ENCODE results near the gene UBE2S. TPM values are rescaled to one million over a fixed set of nuclear protein-coding genes. Genes with fewer than 3 reads are reported as not detected.

The UBE2S gene
- total RNA-seq, 1 donor from 2014 or later = 22.3 TPM

DNA sequence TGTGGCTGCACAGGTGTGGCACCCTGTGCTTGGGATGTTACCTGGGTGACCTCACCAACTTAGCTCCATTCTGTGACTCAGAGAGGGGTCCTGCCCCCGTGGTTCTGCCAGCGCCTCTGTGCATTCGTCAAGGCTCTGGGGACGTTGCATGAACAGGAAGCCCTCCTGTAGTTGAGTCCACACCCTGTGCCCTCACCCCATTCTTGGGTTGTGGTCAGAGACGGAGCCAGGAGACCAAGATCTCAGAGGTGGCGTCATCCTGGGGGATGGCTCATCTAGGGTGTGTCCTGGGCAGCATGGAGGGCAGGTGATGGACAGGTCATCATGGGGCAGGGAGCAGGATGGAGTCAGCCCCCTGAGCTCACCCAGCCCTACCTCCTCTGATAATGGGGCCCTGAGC is 55.5 kb downstream of the UBE2S start:
- TF ChIP-seq POLR2A (IDR thresholded peaks at IDR 0.05) (no peak), POLR2AphosphoS5 (IDR thresholded peaks at IDR 0.05; ENCODE audit: insufficient read depth in 1 of 2, low read depth in 1 of 2) (no peak)
- TF ChIP-seq, protein P1, sequence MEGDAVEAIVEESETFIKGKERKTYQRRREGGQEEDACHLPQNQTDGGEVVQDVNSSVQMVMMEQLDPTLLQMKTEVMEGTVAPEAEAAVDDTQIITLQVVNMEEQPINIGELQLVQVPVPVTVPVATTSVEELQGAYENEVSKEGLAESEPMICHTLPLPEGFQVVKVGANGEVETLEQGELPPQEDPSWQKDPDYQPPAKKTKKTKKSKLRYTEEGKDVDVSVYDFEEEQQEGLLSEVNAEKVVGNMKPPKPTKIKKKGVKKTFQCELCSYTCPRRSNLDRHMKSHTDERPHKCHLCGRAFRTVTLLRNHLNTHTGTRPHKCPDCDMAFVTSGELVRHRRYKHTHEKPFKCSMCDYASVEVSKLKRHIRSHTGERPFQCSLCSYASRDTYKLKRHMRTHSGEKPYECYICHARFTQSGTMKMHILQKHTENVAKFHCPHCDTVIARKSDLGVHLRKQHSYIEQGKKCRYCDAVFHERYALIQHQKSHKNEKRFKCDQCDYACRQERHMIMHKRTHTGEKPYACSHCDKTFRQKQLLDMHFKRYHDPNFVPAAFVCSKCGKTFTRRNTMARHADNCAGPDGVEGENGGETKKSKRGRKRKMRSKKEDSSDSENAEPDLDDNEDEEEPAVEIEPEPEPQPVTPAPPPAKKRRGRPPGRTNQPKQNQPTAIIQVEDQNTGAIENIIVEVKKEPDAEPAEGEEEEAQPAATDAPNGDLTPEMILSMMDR (IDR thresholded peaks at IDR 0.05) = no peak
- Histone ChIP-seq H3K4me3 (no peak overlapping the region), H3K4me1 (peaks cover 23% of the 10 kb centered on the region), H3K27ac (no peak overlapping the region), H3K36me3 (peaks cover 0 to 3% of the 10 kb centered on the region in 2 donors), H3K9me3 (no peaks in the 10 kb centered on the region), H3K27me3 (peaks cover 14% of the 10 kb centered on the region)
- no peak for DNase-seq (ENCODE audit: extremely low spot score in 2 of 2)
- intact Hi-C loops (cut with DNase I) = no loop called here

DNA sequence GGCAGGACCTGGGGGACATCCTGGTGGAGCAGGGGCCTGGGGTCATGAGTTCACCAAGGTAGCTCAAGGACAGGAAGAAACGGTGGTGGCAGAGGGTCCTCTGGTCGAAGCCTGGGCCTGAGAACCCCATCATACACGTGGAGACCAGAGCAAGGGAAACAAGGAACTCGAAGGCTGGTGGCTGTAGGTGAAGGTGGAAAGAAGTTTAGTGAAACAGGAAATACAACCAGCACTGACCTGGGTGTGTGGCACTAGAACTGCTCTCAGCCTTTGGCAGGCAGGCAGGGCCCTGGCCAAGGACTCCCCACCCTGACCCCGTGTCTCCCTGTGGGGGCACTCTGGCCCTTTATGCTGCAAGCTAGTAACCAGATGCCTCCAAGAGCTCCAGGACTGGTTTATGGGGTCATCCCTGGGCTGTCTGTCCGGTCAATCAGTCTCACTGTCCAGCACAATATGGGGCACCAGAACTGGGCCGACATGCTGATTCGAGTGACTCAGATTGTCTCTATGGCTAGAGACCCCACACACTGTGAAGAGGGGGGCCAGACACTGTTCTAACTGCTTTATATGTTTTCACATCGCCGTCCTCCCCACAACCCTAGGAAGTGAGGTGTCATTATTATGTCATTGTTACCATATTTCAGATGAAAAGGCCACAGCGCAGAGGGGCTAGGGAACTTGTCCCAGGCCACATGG is 56.8 kb downstream of the UBE2S start:
- H3K4me1 ChIP-seq = peaks cover 25% of the 10 kb centered on the region
- H3K9me3 ChIP-seq = no peaks in the 10 kb centered on the region
- DNase-seq (ENCODE audit: extremely low spot score in 2 of 2) = no peak
- H3K36me3 ChIP-seq = peaks cover 0 to 6% of the 10 kb centered on the region in 2 donors
- intact Hi-C loops (cut with DNase I) = no loop called here
- H3K27me3 ChIP-seq = peaks cover 14% of the 10 kb centered on the region
- no peak overlapping the region for H3K4me3 ChIP-seq
- no peak overlapping the region for H3K27ac ChIP-seq
- TF ChIP-seq POLR2AphosphoS5 (IDR thresholded peaks at IDR 0.05; ENCODE audit: insufficient read depth in 1 of 2, low read depth in 1 of 2) = no peak
- TF ChIP-seq POLR2A (IDR thresholded peaks at IDR 0.05) = no peak
- TF ChIP-seq, protein P1 (IDR thresholded peaks at IDR 0.05) = no peak

Other genes with a start within 250 kb of the UBE2S start
- gene DNAAF3, start 241.2 kb downstream of the UBE2S start, total RNA-seq = 5.6 TPM
- gene SYT5, start 227.5 kb downstream of the UBE2S start, total RNA-seq = not detected
- 4.4 TPM for gene PTPRH, start 198.3 kb downstream of the UBE2S start, total RNA-seq
- gene TMEM86B, start 179.0 kb downstream of the UBE2S start, total RNA-seq = 2.9 TPM
- gene PPP6R1, start 148.8 kb downstream of the UBE2S start, total RNA-seq = 30.4 TPM
- 29.5 TPM for gene HSPBP1, start 127.7 kb downstream of the UBE2S start, total RNA-seq
- gene BRSK1, start 123.8 kb downstream of the UBE2S start, total RNA-seq = 10.1 TPM
- gene TMEM150B, start 82.4 kb downstream of the UBE2S start, total RNA-seq = not detected
- gene KMT5C, start 67.9 kb downstream of the UBE2S start, total RNA-seq = 19.2 TPM
- 5.2 TPM for gene COX6B2, start 53.1 kb downstream of the UBE2S start, total RNA-seq
- not detected for gene GARIN5B, start 44.5 kb downstream of the UBE2S start, total RNA-seq
- gene IL11, start 37.3 kb downstream of the UBE2S start, total RNA-seq = not detected
- gene TMEM190, start 31.0 kb downstream of the UBE2S start, total RNA-seq = not detected
- gene TMEM238, start 23.5 kb downstream of the UBE2S start, total RNA-seq = 5.9 TPM
- gene RPL28, start 21.9 kb downstream of the UBE2S start, total RNA-seq = 1,166 TPM
- 0.25 TPM for gene SHISA7, start 35.5 kb upstream of the UBE2S start, total RNA-seq
- 61.4 TPM for gene ISOC2, start 53.9 kb upstream of the UBE2S start, total RNA-seq
- not detected for gene C19orf85, start 57.0 kb upstream of the UBE2S start, total RNA-seq
- gene ZNF628, start 68.8 kb upstream of the UBE2S start, total RNA-seq = 2.7 TPM
- gene NAT14, start 77.4 kb upstream of the UBE2S start, total RNA-seq = 14.2 TPM
- gene SSC5D, start 80.6 kb upstream of the UBE2S start, total RNA-seq = 13.5 TPM
- gene SBK2, start 129.3 kb upstream of the UBE2S start, total RNA-seq = not detected
- gene SBK3, start 137.8 kb upstream of the UBE2S start, total RNA-seq = not detected
- gene ZNF579, start 173.1 kb upstream of the UBE2S start, total RNA-seq = 3.2 TPM
- 5.4 TPM for gene FIZ1, start 191.7 kb upstream of the UBE2S start, total RNA-seq
- gene ZNF524, start 192.5 kb upstream of the UBE2S start, total RNA-seq = 15.5 TPM
- gene ZNF865, start 197.9 kb upstream of the UBE2S start, total RNA-seq = 8.8 TPM
- 5.2 TPM for gene ZNF784, start 216.8 kb upstream of the UBE2S start, total RNA-seq
- 30.9 TPM for gene ZNF580, start 233.2 kb upstream of the UBE2S start, total RNA-seq
- 15.5 TPM for gene ZNF581, start 235.9 kb upstream of the UBE2S start, total RNA-seq
- gene CCDC106, start 240.4 kb upstream of the UBE2S start, total RNA-seq = 8.3 TPM
- gene U2AF2, start 247.2 kb upstream of the UBE2S start, total RNA-seq = 145 TPM